Keratinocyte (primary cell): Measurements from ENCODE around the gene P4HA1. TPM values are rescaled to one million over a fixed set of nuclear protein-coding genes. Genes with fewer than 3 reads are reported as not detected.
"Not testable (repeated sequence)": the region's sequence is repeated elsewhere in the genome, so short reads cannot be mapped to it uniquely, and the experiment has no call there.

Source experiments
- DNase-seq: peaks from one replicate; pipeline ENCODE4 v3.0.0-alpha.2; 2011; ENCODE audit warnings: low read depth, missing footprints, low spot score
- FAIRE-seq: peaks from 2 replicates; lab custom pipeline; 2011; peaks lifted over from hg19 to GRCh38; lab: Jason Lieb, UNC
- H2AFZ ChIP-seq: 2 replicates; pipeline ENCODE4 v1.6.0; 2012; ENCODE audit warnings: low read length, control low read depth, inconsistent platforms; ENCODE audit not compliant: control insufficient read depth
- H3K27ac ChIP-seq: 2 replicates; pipeline ENCODE4 v1.5.1; 2011; ENCODE audit warnings: low read length; ENCODE audit not compliant: control insufficient read depth, insufficient read depth
- H3K27me3 ChIP-seq: 3 replicates; pipeline ENCODE4 v1.6.0; 2011; ENCODE audit warnings: low read length; ENCODE audit not compliant: control insufficient read depth, insufficient read depth; ENCODE audit errors: extremely low read depth
- H3K36me3 ChIP-seq, 2 experiments: 2 replicates in 1 of 2; 3 replicates in 1 of 2; pipeline ENCODE4 v1.5.1; 2011; ENCODE audit warnings: low read length in 2 of 2, mild to moderate bottlenecking in 1 of 2; ENCODE audit not compliant: control insufficient read depth in 2 of 2, insufficient read depth in 2 of 2; ENCODE audit errors: extremely low read depth in 1 of 2
- H3K4me1 ChIP-seq: 3 replicates; pipeline ENCODE4 v1.5.1; 2011; ENCODE audit warnings: low read length; ENCODE audit not compliant: control insufficient read depth, insufficient read depth; ENCODE audit errors: extremely low read depth
- H3K4me2 ChIP-seq: 3 replicates; pipeline ENCODE4 v1.6.0; 2011; ENCODE audit warnings: low read depth, low read length; ENCODE audit not compliant: control insufficient read depth, insufficient read depth; ENCODE audit errors: extremely low read depth
- H3K4me3 ChIP-seq, 3 experiments: fragments of 200-600 bp in 1 of 3; sonication (generic) in 1 of 3; 2 replicates in 2 of 3; 3 replicates in 1 of 3; pipeline ENCODE4 v1.5.1; 2011 to 2016; ENCODE audit warnings: low read length in 3 of 3, mild to moderate bottlenecking in 3 of 3, control low read depth in 2 of 3, inconsistent platforms in 1 of 3, low read depth in 1 of 3, mixed read lengths in 1 of 3, mixed run types in 1 of 3, moderate library complexity in 1 of 3; ENCODE audit not compliant: control insufficient read depth in 2 of 3, insufficient read depth in 2 of 3; ENCODE audit errors: extremely low read depth in 1 of 3
- H3K79me2 ChIP-seq: 2 replicates; pipeline ENCODE4 v1.6.0; 2012; ENCODE audit warnings: low read length; ENCODE audit not compliant: control insufficient read depth, insufficient read depth
- H3K9ac ChIP-seq: 3 replicates; pipeline ENCODE4 v1.6.0; 2011; ENCODE audit warnings: low read length; ENCODE audit not compliant: control insufficient read depth, insufficient read depth; ENCODE audit errors: extremely low read depth
- H3K9me1 ChIP-seq: 3 replicates; pipeline ENCODE4 v1.6.0; 2011; ENCODE audit warnings: low read length; ENCODE audit not compliant: control insufficient read depth, insufficient read depth; ENCODE audit errors: extremely low read depth
- H3K9me3 ChIP-seq: 2 replicates; pipeline ENCODE4 v1.5.1; 2012; ENCODE audit warnings: low read depth, low read length; ENCODE audit not compliant: control insufficient read depth
- H4K20me1 ChIP-seq: 3 replicates; pipeline ENCODE4 v1.6.0; 2011; ENCODE audit warnings: low read length; ENCODE audit not compliant: control insufficient read depth, insufficient read depth; ENCODE audit errors: extremely low read depth
- CTCF ChIP-seq, 3 experiments: IDR thresholded peaks in 1 of 3; conservative IDR thresholded peaks in 1 of 3; optimal IDR thresholded peaks in 1 of 3; 2 replicates in 2 of 3; 3 replicates in 1 of 3; pipeline versions ENCODE3 to v1.5.1; 2011; ENCODE audit warnings: low read length in 3 of 3, mild to moderate bottlenecking in 3 of 3, moderate library complexity in 2 of 3, control low read depth in 1 of 3, inconsistent platforms in 1 of 3; ENCODE audit not compliant: insufficient read depth in 2 of 3; ENCODE audit errors: extremely low read depth in 1 of 3
- EZH2 ChIP-seq: IDR thresholded peaks from one replicate; pipeline ENCODE4 v1.6.1; 2012; ENCODE audit warnings: inconsistent platforms, mild to moderate bottlenecking, low read length, moderate library complexity
- dilution Hi-C: fragments of 300-500 bp; cut with MboI; formaldehyde crosslinking; loops from one replicate; pipeline ENCODE4 v1.7.0; 2020; ENCODE audit warnings: low sequenced_read_pairs; ENCODE audit not compliant: extremely low pct_ligation_motif_present
- polyA plus RNA-seq, 5 experiments: library from polyadenylated mRNA; depleted of rRNA in 3 of 5; stranded (reverse) in 3 of 5; stranded (forward) in 1 of 5; unstranded in 1 of 5; fragments of >200 nt; gene quantifications; 1 replicate in 1 of 5; 2 replicates in 3 of 5; 3 replicates in 1 of 5; pipeline versions ENCODE4 v1.2.1 to v1.2.3, GENCODE V29; 2011 to 2012; ENCODE audit warnings: missing spikeins in 2 of 5, low read depth in 1 of 5, low replicate concordance in 1 of 5

The P4HA1 gene
- polyA plus RNA-seq, 1 donor (not counting 4 experiments of a cell fraction or from before 2014, with no cell fraction given), result 67.4 TPM

DNA sequence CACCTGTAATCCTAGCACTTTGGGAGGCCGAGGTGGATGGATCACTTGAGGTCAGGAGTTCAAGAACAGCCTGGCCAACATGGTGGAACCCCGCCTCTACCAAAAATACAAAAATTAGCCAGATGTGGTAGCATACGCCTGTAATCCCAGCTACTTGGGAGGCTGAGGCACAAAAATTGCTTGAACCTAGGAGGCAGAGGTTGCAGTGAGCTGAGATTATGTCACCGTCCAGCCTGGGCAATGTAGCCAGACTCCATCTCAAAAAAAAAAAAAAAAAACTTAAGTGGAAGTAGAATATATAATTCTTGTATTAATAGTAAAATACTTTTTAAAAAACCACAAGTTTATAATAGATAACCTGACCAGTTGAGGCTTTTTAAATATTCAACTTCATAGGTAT lies 112.0 kb downstream of the P4HA1 start:
- peaks cover 19% of the 10 kb centered on the region for H3K4me1 ChIP-seq
- H3K4me3 ChIP-seq, H3K9me1 ChIP-seq, H3K36me3 ChIP-seq, dilution Hi-C loops, H4K20me1 ChIP-seq, H3K9ac ChIP-seq, FAIRE-seq, H3K27ac ChIP-seq, DNase-seq, H3K4me2 ChIP-seq, H3K9me3 ChIP-seq, H3K27me3 ChIP-seq, H2AFZ ChIP-seq, H3K79me2 ChIP-seq: not testable (repeated sequence)

- H2AFZ ChIP-seq, result no peak overlapping the region
- FAIRE-seq (no peak), DNase-seq (peak; percentile 36)
- no peak overlapping the region for H3K4me2 ChIP-seq
- no peaks in the 10 kb centered on the region for H3K9me3 ChIP-seq
- dilution Hi-C loops, result no loop called here
- H3K79me2 ChIP-seq, result no peaks in the 10 kb centered on the region
- no peaks in the 10 kb centered on the region for H3K36me3 ChIP-seq
- no peak overlapping the region for H3K27ac ChIP-seq
- peaks cover 19% of the 10 kb centered on the region for H3K4me1 ChIP-seq
- no peaks in the 10 kb centered on the region for H3K9me1 ChIP-seq
- H3K9ac ChIP-seq, result no peak overlapping the region
- TF ChIP-seq EZH2 (no peak), CTCF (optimal IDR thresholded peaks at IDR 0.05 in 1 of 3, IDR thresholded peaks at IDR 0.05 in 1 of 3, conservative IDR thresholded peaks at IDR 0.05 in 1 of 3; ENCODE audit: extremely low read depth in 1 of 3, insufficient read depth in 2 of 3, low read length in 3 of 3) (no peak)
- no peak overlapping the region for H3K4me3 ChIP-seq
- no peaks in the 10 kb centered on the region for H4K20me1 ChIP-seq
- no peaks in the 10 kb centered on the region for H3K27me3 ChIP-seq
Measured at GRCh38 chr10:72981882-72982529, 114.7 kb downstream of the P4HA1 start.
